ENCODE data around the gene NEXMIF. TPM values are rescaled to one million over a fixed set of nuclear protein-coding genes. Genes with fewer than 3 reads are reported as not detected.
"Not testable (repeated sequence)": the region's sequence is repeated elsewhere in the genome, so short reads cannot be mapped to it uniquely, and the experiment has no call there.

Gene NEXMIF
- total RNA-seq: under 0.01 and 0.07 TPM in 2 replicates

- TF ChIP-seq, protein P1, sequence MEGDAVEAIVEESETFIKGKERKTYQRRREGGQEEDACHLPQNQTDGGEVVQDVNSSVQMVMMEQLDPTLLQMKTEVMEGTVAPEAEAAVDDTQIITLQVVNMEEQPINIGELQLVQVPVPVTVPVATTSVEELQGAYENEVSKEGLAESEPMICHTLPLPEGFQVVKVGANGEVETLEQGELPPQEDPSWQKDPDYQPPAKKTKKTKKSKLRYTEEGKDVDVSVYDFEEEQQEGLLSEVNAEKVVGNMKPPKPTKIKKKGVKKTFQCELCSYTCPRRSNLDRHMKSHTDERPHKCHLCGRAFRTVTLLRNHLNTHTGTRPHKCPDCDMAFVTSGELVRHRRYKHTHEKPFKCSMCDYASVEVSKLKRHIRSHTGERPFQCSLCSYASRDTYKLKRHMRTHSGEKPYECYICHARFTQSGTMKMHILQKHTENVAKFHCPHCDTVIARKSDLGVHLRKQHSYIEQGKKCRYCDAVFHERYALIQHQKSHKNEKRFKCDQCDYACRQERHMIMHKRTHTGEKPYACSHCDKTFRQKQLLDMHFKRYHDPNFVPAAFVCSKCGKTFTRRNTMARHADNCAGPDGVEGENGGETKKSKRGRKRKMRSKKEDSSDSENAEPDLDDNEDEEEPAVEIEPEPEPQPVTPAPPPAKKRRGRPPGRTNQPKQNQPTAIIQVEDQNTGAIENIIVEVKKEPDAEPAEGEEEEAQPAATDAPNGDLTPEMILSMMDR (conservative IDR thresholded peaks at IDR 0.05; ENCODE audit: low read depth, low read length): no peak
- DNase-seq (ENCODE audit: low read depth): no peak
- H3K4me3 ChIP-seq (ENCODE audit: low read depth, low read length): peak within 1 kb of the TSS; percentile 48
Measured at GRCh38 chrX:74925225-74926088, at the start of gene NEXMIF. TSS of gene NEXMIF (minus strand) at chrX:74925452.

DNA sequence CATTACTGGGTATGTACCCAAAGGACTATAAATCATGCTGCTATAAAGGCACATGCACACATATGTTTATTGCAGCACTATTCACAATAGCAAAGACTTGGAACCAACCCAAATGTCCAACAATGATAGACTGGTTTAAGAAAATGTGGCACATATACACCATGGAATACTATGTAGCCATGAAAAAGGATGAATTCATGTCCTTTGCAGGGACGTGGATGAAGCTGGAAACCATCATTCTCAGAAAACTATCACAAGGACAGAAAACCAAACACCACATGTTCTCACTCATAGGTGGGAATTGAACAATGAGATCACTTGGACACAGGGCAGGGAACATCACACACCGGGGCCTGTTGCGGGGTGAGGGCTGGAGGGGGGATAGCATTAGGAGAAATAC is 36.7 kb upstream of the NEXMIF start:
- not testable (repeated sequence) for DNase-seq (ENCODE audit: low read depth); H3K4me3 ChIP-seq (ENCODE audit: low read depth, low read length)

DNA sequence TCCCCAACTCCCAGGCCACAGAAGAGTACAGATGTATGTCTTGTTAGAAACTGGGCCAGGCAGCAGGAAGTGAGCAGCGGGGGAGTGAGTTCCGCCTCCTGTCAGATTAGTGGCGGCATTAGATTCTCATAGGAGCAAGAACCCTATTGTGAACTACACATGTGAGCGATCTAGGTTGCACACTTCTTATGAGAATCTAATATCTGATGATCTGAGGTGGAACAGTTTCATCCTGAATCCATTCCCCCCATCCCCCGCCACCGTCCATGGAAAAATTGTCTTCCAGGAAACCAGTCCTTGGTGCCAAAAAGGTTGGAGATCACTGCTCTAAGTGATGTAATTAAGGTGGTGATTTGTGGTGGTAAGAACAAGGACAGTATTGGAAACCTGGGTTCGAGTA is 24.5 kb upstream of the NEXMIF start:
- TF ChIP-seq, protein P1 (conservative IDR thresholded peaks at IDR 0.05; ENCODE audit: low read depth, low read length): no peak
- no peak for DNase-seq (ENCODE audit: low read depth)
- no peak overlapping the region for H3K4me3 ChIP-seq (ENCODE audit: low read depth, low read length)

DNA sequence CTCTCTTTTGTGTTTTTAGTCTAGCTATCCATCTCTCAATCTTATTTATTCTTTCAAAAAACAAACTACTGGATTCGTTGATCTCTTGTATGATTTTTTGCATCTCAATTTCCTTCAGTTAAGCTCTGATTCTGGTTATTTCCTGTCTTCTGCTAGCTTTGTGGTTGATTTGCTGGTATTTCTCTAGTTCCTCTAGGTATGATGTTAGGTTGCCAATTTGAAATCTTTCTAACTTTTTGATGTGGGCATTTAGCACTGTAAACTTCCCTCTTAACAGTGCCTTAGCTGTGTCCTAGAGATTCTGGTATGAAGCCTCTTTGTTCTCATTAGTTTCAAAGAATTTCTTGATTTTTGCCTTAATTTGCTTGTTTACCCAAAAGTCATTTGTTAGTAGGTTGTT is 15.2 kb upstream of the NEXMIF start:
- no peak overlapping the region for H3K4me3 ChIP-seq (ENCODE audit: low read depth, low read length)
- TF ChIP-seq, protein P1 (conservative IDR thresholded peaks at IDR 0.05; ENCODE audit: low read depth, low read length): no peak
- no peak for DNase-seq (ENCODE audit: low read depth)

GRCh38 chrX:74931214-74931613 is 6.0 kb upstream of the NEXMIF start:
- DNase-seq (ENCODE audit: low read depth): no peak
- no peak overlapping the region for H3K4me3 ChIP-seq (ENCODE audit: low read depth, low read length)
- TF ChIP-seq, protein P1 (conservative IDR thresholded peaks at IDR 0.05; ENCODE audit: low read depth, low read length): no peak

DNA sequence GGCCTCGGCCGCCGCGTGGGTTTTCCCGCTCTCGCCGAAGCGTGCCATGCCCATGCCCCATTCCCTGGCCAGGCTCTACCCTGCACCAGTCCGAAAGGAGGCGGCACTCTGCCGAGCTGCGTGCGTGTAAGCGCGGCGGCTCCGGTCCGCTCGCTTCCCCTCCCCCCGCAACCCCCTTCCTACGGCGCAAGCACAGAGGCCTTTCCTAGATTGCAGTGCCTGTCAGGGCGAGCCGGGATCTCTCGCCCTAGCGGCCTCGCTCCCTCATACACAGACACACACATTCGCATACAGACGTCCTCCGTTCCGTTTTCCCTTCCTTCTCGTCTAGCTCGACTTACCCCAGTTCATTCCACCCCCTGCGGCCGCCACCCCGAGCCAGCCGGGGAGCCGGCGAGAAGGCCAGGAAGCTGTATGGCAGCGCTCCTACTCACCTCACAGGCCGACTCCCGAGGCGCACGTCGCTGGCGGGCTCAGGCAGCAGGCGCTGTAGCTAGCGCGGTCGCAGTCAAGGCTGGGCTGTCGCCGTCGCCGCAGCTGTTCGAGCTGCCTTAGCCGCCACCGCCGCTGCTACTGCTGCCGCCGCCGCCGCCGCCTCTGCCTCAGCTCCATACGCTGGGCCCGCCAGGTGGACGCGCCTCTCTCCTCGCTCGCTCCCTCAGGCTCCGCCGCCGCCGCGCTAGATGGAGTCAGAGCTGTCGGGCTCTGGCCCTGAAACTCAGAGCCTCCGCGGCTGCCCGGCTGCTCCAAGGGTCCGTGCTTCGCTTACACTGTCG is 615 bp downstream of the NEXMIF start:
- H3K4me3 ChIP-seq (ENCODE audit: low read depth, low read length): peak overlapping the region; percentile 48
- DNase-seq (ENCODE audit: low read depth): no peak
- TF ChIP-seq, protein P1 (conservative IDR thresholded peaks at IDR 0.05; ENCODE audit: low read depth, low read length): no peak

DNA sequence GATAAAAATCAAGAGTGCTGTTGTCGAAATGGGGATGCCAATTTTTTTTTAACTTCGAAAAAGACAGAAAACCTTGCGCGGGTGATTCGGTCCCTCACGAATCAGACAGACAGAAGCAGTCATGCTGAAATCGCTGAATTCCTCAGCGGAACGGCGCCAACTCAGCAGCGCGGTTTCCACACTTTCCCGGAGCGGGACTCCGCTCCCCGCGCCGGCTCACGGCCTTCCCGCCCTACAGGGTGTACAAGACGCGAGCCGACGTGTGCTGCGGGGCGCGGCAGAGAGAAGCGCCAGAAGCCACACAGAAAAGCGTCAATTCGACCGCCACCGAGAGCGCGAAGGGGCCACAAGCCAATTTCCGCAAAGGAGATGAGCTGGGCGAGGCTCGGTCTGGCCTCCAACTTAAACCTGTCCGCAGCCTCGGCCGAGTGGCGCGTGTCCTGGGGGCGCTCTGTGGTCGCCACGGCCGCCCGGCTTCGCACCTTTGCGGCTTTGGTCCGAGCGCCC is 1.3 kb downstream of the NEXMIF start:
- DNase-seq (ENCODE audit: low read depth): no peak
- TF ChIP-seq, protein P1 (conservative IDR thresholded peaks at IDR 0.05; ENCODE audit: low read depth, low read length): no peak
- peak overlapping the region; percentile 48 for H3K4me3 ChIP-seq (ENCODE audit: low read depth, low read length)
